ENCODE data around the gene LARP7.
"Not testable (repeated sequence)": the region's sequence is repeated elsewhere in the genome, so short reads cannot be mapped to it uniquely, and the experiment has no call there.

LARP7 gene

GRCh38 chr4:112650332-112650731, 13.4 kb downstream of the LARP7 start:
- no peak for DNase-seq (ENCODE audit: low read depth, low spot score)

- DNase-seq (ENCODE audit: low read depth, low spot score), result no peak
These were observed 14.7 kb downstream of the LARP7 start for GRCh38 chr4:112651641-112652040.

- no peak for DNase-seq (ENCODE audit: low read depth, low spot score)
These were observed 15.3 kb downstream of the LARP7 start for GRCh38 chr4:112652216-112652615.

- DNase-seq (ENCODE audit: low read depth, low spot score), result no peak
These were observed 18.3 kb downstream of the LARP7 start for GRCh38 chr4:112655270-112655669.

- DNase-seq (ENCODE audit: low read depth, low spot score), result not testable (repeated sequence)
These were observed 19.2 kb downstream of the LARP7 start for GRCh38 chr4:112656115-112656514.

GRCh38 chr4:112664611-112665010, 27.7 kb downstream of the LARP7 start:
- DNase-seq (ENCODE audit: low read depth, low spot score), result no peak

- no peak for DNase-seq (ENCODE audit: low read depth, low spot score)
These were observed 31.2 kb downstream of the LARP7 start for GRCh38 chr4:112668131-112668530.

- DNase-seq (ENCODE audit: low read depth, low spot score), result no peak
These were observed 36.1 kb downstream of the LARP7 start for GRCh38 chr4:112673076-112673475.

- no peak for DNase-seq (ENCODE audit: low read depth, low spot score)
These were observed 36.7 kb downstream of the LARP7 start for GRCh38 chr4:112673686-112674085.

GRCh38 chr4:112674376-112674775, 37.4 kb downstream of the LARP7 start:
- no peak for DNase-seq (ENCODE audit: low read depth, low spot score)

GRCh38 chr4:112677519-112678091, 40.7 kb downstream of the LARP7 start:
- DNase-seq (ENCODE audit: low read depth, low spot score), result no peak

GRCh38 chr4:112680996-112681395, 44.1 kb downstream of the LARP7 start:
- no peak for DNase-seq (ENCODE audit: low read depth, low spot score)

GRCh38 chr4:112693507-112693906, 56.6 kb downstream of the LARP7 start:
- DNase-seq (ENCODE audit: low read depth, low spot score), result no peak

- DNase-seq (ENCODE audit: low read depth, low spot score), result no peak
These were observed 63.7 kb downstream of the LARP7 start for GRCh38 chr4:112700679-112701078.

GRCh38 chr4:112702892-112703291, 65.9 kb downstream of the LARP7 start:
- DNase-seq (ENCODE audit: low read depth, low spot score), result no peak

- DNase-seq (ENCODE audit: low read depth, low spot score), result no peak
These were observed 67.4 kb downstream of the LARP7 start for GRCh38 chr4:112704322-112704721.

GRCh38 chr4:112704991-112705845, 68.3 kb downstream of the LARP7 start:
- no peak for DNase-seq (ENCODE audit: low read depth, low spot score)

- not testable (repeated sequence) for DNase-seq (ENCODE audit: low read depth, low spot score)
These were observed 69.2 kb downstream of the LARP7 start for GRCh38 chr4:112705891-112706839.

- DNase-seq (ENCODE audit: low read depth, low spot score), result no peak
These were observed 69.9 kb downstream of the LARP7 start for GRCh38 chr4:112706840-112707207.

All from activated CD4-positive, CD25-positive, alpha-beta regulatory T cell treated with anti-CD3 and anti-CD28 coated beads, Interleukin-2, amount 50 U/mL, for 16 hours (primary cell).